Measurements from ENCODE around the gene MAN2B2.

- TF ChIP-seq CTCF (conservative IDR thresholded peaks at IDR 0.05; ENCODE audit: low read length) (no peak), EZH2phosphoT487 (IDR thresholded peaks at IDR 0.05; ENCODE audit: borderline replicate concordance, low read depth, low read length) (no peak)
Observed at GRCh38 chr4:6575503-6576240, 683 bp downstream of the MAN2B2 start.
